ACHN (cell line): Measurements from ENCODE around the gene GNA14.
"Not testable (repeated sequence)": the region's sequence is repeated elsewhere in the genome, so short reads cannot be mapped to it uniquely, and the experiment has no call there.

Source experiments
- DNase-seq: peaks from one replicate; pipeline ENCODE4 v3.0.0-alpha.2; 2015
- in situ Hi-C: cut with HindIII; loops from 2 replicates; pipeline ENCODE4 v1.10.0; 2017; ENCODE audit warnings: low sequenced_read_pairs, low pct_ligation_motif_present, low pct_unique_long_range_greater_than_20kb

GNA14 gene

DNA sequence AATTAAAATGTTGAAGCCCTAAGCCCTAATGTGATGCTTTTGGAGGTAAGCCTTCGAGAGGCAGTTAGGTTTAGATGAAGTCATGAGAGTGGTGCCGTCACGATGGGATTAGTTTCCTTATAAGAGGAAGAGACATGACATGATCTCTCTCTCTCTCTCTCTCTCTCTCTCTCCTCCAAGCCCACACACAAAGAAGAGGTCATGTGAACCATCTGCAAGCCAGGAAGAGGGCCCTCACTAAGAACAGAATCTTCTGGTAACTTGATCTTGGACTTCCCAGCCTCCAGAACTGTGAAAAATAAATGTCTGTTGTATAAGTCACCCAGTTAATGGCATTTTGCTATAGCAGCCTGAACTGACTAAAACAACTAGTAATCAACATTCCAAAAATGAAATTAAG, 175.5 kb downstream of the GNA14 start:
- in situ Hi-C loops = no loop called here
- no peak for DNase-seq

DNA sequence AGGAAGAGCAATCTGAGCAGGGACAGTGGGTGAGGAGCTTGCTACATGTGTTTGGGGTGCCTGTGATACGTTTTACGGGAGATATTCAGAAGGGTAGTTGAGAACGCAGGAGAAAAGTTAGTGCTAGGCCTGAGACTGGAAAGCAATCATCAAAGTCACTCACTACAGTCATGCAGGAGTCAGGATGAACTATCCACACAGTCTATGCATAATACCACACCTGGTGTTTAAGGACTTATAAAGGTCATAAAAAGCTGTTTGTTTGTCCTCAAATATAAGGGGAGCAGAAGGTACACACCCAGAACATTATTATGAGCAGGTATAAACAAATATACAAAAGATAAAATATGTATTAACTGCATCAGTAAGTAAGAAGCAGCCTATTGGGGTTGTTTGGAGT, 176.6 kb downstream of the GNA14 start:
- no peak for DNase-seq
- in situ Hi-C loops = no loop called here

DNA sequence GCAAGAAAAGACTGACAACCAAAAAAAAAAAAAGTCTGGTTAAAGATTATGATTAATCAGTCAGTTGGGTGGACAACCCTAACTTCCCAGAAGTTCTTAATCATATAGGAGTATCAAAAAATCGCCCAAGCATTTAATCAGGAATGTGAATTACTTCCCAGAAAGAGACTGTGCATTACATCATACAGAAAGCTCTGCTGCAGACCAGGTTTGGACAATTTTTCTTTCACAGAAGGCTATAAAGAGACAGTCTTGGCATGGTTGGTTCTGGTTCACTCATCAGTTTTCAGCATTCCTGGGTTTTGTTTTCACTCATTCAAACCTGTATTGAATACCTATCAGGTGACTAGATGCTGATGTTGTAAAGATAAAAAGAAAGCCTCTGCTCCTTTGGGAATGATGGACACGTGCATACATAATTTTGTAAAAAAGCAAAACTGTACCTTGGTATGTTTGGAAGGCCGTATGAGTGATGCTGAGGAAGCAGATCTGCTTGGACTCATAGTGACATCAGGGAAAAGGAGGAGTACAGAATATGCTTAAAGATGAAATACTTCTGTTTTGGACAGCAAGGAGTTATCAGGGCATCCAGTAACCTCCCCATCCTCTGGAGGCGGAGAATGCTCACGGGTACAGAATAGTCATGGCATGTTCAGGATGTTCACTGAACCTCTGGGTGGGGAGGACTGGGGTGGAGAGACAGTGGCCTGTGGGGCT, 178.4 kb downstream of the GNA14 start:
- no peak for DNase-seq
- in situ Hi-C loops = no loop called here

DNA sequence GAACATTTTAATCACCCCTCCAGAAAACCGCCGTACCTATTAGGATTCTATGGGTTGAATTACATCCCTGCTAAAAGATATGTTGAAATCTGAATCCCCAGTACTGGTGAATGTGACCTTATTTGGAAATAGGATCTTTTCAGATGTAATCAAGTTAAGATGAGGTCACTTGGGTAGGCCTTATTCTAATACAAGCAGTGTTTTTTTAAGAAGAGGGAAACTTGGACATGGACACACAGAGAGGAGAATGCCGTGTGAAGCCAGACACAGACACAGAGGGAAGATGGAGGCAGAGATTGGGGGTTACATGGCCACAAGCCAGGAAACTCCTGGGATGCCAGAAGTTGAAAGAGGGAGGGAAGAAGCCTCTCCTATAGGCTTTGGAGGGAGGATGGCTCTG, 183.5 kb downstream of the GNA14 start:
- in situ Hi-C loops = no loop called here
- no peak for DNase-seq

DNA sequence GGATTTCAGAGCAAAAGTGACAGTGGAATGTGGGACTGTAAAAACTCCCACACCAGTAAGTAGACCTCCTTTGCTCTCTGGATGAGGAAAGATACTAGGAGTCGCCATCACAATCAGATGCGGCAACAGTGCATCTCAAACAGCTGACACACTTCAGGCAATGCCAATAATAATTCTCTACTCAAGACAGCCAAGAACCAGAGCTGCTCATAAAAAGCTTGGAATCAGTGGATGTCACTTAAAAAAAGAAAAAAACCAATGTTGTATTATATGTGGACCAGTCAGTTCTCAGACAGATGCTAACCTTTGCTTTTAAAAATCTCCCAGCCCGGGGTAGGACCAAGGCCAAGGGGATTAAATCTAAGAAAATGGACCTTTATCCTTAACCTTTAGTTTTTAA, 185.0 kb downstream of the GNA14 start:
- in situ Hi-C loops = no loop called here
- DNase-seq = no peak

DNA sequence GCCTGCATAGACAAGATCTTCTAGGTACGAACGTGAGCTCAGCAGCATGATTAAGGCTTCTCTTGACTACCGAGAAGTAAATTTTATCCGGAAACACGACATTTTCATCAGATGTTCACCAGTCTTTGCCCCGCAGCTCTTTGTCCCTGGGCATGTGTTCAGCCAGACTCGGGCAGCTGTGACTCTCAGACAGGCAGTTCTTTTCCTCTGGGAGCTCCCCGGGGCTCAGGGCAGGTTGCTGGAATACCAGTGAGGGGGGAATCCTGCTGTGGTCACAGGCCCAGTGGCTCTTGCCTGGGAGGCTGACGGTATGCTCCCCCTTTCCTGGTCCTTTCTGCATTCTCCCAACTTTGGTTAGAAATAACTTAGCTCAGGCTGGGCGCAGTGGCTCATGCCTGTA, 186.1 kb downstream of the GNA14 start:
- in situ Hi-C loops = no loop called here
- no peak for DNase-seq

DNA sequence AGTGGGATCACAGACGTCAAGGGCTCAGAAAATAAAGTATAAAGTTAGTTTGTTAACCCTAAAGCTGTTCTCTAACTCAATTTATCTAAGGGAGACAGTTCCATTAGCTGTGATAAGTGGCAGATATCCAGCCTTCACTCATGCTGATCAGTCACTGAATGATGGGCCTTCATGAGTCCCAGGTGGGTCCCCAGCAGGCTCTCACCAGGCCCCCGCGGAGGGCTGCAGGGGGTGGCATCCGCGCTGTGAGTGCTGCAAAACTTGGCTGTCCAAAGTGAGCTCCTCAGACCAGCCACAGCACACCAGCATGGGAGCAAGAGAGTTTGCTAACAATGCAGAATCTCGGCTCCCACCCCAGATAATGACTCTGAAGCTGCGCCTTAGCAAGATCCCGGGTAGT, 187.2 kb downstream of the GNA14 start:
- in situ Hi-C loops = no loop called here
- DNase-seq = no peak

DNA sequence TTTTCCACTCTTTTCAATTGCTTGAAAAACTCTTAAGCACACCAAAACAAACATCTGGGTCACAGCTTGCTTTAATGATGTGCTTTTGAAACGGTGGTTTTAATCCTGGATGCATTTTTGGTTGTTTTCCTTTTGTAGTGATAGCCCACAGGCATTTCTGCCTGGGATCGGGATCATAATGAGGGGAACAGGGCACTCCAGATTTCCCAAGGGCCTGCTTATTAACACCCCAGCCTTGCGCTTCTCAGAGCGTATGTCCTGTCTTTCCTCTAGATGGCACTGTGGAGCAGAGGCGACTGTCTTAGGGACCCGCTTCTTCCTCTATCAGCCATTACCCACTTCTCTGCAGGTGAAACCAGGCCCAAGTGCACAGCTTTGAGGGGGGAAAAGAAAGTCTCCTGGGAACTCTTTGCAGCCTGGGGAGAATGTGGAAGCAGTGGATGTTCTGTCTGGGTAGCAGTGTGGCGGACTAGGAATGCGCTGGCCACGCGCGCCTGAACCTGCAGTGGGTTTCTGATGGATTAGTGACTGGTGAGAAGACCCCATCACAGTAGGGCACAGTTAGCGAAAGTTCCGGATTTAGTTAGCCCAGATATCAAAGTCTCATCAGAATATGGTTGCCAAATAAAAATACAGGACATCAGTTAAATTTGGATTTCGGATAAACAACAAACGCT, 190.1 kb downstream of the GNA14 start:
- in situ Hi-C loops = no loop called here
- DNase-seq = peak; percentile 68

DNA sequence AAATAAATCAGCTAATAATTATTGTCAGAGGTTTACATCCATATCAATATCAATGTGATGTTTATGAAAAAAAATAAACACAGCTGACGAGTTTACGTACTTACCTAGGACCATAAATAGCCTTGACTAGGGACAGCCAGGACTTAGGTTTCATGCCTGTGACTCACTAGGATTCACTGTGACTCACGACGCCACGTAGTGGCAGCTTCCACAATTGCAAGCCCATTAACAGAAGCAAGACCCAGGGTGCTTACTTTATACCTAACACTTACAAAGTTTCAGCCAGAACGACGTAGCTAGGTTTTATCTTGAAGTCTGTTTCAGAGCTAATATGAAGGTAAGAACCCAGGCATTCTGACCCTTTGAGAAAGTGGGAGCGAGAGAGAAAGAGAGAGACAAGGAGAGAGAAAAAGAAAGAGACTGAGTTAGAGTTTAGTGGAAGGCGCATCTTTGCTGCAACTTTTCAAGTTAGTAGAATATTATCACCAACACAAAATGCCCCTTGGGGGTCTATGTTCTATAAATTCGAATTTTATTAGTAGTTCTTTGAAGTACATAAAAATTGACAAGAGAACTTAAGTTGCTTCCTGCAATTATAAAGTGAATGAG, 191.2 kb downstream of the GNA14 start:
- DNase-seq = peak; percentile 86
- in situ Hi-C loops = no loop called here

DNA sequence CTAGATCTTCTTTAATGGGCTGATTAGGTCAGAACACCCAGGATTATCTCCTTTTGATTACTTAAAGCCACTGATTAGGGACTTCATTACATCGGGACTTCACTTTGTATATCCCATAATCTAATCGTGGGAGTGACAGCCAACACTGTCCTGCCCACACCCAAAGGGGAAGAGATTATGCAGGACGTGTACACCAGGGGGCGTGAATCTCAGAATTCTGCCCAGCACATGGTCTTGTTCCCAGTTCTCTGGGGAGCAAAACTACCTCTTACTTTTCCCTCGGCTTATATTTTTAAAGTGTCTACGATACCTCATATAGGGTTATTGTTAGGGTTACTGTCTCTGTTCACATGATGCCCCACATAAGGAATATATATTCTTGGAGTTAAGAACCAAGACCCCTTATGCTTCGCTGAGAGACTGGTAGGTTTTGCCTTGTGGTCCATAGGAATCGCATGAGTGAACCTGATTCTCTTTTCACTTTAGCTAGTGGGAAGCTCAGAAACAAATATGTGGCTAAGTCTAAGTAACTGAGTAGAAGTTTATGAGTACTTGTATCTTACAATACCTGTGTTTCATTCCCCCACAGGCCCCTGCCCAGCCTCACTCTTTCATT, 192.7 kb downstream of the GNA14 start:
- DNase-seq = peak; percentile 40
- in situ Hi-C loops = no loop called here

DNA sequence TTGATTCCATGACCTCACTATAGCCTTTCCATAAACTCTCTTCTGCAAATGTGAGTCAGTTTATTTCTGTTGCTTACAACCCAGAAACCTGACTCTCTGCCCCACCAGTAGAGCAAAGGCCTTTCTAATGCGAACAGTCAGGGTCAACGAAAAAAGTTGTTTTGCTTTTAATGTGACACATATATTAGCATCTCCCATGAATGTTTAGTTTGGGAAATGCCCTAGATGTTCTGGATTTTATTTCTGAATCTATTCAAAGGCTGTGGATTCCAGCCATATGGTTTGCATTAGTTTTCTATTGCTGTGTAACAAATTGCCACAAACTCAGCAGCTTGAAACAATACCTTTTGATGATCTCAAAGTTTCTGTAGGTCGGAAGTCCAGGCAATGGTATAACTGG, 193.5 kb downstream of the GNA14 start:
- in situ Hi-C loops = no loop called here
- DNase-seq = no peak

DNA sequence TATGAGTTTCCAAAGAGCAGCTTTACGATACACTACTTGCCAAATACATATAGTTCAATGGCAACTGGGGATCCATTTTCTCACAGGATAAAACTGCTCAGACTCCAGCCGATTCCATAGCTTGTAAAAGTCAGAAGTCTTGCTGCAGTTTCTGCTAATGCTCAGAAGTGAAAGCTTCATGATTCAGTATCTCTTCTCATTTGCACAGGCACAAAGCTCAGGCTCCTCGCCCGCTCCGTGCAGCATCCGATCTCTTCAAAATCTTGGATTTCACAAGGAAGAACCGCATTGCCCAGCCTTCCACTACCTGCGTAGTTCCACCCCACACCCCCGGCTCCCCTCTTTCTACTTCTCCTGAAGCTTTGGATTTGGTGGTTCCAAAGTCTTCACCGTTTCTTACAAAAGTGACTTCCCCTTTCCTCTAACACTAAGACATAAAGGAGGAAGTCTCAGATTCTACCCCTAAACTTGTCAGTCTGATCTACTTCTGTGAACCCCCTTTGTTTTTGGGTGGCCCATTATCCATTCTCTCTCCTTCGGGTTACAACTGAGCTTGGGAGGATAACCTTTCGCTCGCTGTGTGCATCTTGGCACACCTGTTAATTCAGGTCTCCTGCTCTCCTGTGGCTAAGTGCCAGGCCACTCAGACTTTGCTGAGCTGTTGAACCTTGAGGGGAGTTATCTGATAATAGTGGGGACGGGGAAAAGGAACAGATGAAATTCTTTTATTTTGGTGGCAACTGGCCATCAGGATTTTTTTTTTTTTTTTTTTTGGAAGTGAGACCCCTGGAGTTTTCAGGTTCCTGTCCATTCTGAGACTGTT, 194.1 kb downstream of the GNA14 start:
- in situ Hi-C loops = no loop called here
- DNase-seq = no peak

DNA sequence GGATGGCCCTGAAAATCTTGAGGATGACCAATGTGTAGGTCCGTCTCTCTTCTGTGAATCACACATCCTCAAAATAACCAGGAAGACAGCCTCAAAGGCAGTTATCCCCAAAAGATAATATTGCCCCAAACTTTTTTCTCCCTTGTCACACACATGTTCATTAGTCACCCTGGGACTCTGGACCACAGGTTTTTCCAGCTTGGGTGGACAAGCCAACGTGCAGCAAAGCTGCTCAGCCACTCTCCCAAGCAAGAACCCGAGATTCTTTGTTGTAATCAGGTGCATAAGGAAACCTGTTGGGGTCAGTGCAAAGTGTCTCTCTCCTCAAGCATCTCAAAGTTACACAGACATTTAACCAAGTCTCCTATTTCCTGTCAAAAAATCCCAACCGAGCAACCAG, 196.6 kb downstream of the GNA14 start:
- DNase-seq = no peak
- in situ Hi-C loops = no loop called here

DNA sequence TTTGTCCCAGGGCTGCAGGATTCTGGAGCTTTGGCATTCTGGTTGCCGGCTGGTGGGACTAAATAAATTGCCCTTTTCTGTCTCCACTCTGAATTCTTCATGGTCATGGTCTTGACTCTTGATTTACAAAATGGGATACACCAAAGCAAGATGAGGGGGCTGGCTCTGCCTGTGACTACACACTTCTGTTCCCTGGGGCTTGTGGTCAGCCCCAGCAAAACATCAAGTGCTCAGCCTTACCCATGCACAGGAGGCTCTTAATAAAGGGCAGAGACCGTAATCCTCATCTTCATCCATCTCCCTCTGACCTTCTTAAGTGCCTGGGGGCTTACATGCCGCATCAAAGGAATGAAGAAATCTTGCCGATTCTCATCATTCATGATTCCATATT, 198.0 kb downstream of the GNA14 start:
- DNase-seq = no peak
- in situ Hi-C loops = no loop called here

DNA sequence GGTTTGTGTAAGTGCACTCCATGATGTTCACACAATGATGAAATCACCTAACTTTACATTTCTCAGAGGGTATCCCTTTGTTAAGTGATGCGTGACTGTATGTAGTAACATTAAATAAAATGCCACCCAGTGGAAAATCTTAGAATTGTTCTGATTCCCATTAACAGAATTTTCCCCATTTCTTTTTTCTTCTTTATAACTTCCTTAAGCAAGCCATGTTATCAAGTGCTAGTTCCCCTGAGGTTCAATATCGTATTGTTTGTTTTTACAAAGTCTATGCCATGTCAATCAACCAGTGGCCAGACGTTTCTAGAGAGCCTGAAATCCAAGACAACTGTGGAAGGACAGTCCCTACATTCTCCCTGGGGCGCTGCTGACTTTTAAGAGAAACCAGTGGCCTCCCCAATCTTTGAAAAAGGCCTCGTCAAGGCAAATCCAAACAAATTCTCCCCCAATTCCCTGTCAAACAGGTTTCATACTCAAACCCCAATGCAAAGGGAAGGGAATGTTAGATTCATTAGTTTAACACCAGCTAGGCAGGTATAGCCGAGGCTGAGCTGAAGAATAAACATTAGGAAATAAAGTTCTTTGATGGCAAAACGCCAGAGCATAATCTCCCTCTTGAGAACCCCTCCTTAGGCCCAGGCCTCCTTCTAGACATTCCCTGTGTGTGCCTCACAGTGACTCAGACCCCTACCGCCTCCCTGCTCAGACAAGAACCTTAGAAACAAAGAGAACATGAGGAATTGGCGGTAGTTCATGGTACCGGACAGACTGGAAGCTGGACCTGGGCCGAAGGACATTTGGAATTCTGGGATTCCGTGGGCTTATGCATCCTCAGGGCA, 198.7 kb downstream of the GNA14 start:
- no peak for DNase-seq
- in situ Hi-C loops = no loop called here

DNA sequence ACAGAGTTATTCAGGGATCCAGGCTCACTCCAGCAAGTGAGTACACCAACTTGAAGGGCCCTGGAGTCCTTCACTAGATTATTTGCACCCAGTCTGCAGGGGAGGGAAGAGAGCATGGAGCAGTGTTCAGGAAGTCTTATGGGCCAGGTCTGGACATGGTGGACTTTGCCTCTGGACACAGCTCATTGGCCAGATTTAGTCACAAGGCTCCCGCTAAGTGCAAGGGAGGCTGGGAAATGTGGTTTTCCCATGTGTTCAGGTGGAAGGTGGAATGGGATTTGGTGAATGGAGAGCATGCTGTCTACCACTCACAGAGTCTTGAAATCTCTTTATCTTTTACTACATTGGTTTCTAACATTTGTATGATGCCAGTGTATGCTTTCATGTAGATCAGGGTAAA, 200.5 kb downstream of the GNA14 start:
- DNase-seq = no peak
- in situ Hi-C loops = no loop called here

DNA sequence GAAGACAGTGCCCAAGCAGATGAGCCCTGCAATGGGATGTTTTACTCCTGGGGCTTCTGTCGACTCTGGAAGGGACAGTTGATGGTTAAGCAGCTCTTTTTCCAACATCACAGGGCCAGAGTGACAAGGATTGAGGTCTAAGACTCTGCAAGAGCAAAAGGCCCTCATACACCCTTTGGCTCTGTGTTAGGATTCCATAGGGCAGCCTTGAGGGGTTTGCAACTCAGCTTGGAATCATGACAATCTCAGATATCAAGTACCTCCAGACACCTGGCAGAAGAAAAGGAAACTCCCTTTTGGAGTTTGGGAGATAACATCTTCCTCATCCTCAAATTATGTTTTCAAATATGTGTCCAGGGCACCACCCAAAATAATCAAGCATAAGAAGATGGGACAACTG, 205.7 kb downstream of the GNA14 start:
- no peak for DNase-seq
- in situ Hi-C loops = no loop called here

DNA sequence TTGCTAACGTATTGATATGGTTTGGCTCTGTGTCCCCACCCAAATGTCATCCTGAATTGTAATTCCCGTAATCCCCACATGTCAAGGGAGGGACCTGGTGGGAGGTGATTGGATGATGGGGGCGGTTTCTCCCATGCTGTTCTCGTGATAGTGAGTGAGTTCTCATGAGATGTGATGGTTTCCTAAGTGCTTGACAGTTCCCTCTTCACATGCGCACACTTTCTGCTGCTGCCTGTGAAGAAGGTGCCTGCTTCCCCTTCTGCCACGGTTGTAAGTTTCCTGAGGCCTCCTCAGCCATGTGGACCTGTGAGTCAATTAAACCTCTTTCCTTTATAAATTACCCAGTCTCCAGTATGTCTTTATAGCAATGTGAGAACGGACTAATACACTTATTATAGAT, 207.0 kb downstream of the GNA14 start:
- in situ Hi-C loops, DNase-seq: not testable (repeated sequence)
